Naive B cell (primary cell): Measurements from ENCODE around the gene DNAJC27. TPM values are rescaled to one million over a fixed set of nuclear protein-coding genes. Genes with fewer than 3 reads are reported as not detected.
"Not testable (repeated sequence)": the region's sequence is repeated elsewhere in the genome, so short reads cannot be mapped to it uniquely, and the experiment has no call there.

Experiments
- ATAC-seq, 2 donors: fragments of 150-1000 bp; cut with Tn5 transposase; 2 replicates each; pipeline ENCODE4 v1.10.0; 2021; ENCODE audit warnings: low read depth in 2 of 2, mild to moderate bottlenecking in 2 of 2, moderate library complexity in 2 of 2
- DNase-seq: peaks from one replicate; pipeline ENCODE4 v3.0.0; 2022
- H3K27ac Mint-ChIP-seq, 6 donors: one replicate each; pipeline ENCODE4 v1.8.0; 2020 to 2022; ENCODE audit warnings: mild to moderate bottlenecking in 6 of 6, mixed read lengths in 6 of 6, moderate library complexity in 5 of 6, inconsistent platforms in 2 of 6
- H3K27me3 Mint-ChIP-seq, 3 donors: one replicate each; pipeline ENCODE4 v1.8.0; 2021 to 2022; ENCODE audit warnings: mixed read lengths in 3 of 3, mild to moderate bottlenecking in 1 of 3
- H3K36me3 Mint-ChIP-seq, 2 donors: one replicate each; pipeline ENCODE4 v1.8.0; 2020 to 2022; ENCODE audit warnings: mixed read lengths in 2 of 2, inconsistent platforms in 1 of 2, mild to moderate bottlenecking in 1 of 2
- H3K4me1 Mint-ChIP-seq, 3 donors: one replicate each; pipeline ENCODE4 v1.8.0; 2020 to 2022; ENCODE audit warnings: mixed read lengths in 3 of 3, inconsistent platforms in 1 of 3, mild to moderate bottlenecking in 1 of 3, moderate library complexity in 1 of 3
- H3K4me3 Mint-ChIP-seq, 8 donors: one replicate each; pipeline ENCODE4 v1.8.0; 2020 to 2022; ENCODE audit warnings: mild to moderate bottlenecking in 8 of 8, mixed read lengths in 8 of 8, moderate library complexity in 8 of 8, inconsistent platforms in 2 of 8
- H3K9me3 Mint-ChIP-seq, 7 donors: one replicate each; pipeline ENCODE4 v1.8.0; 2020 to 2022; ENCODE audit warnings: mixed read lengths in 7 of 7, mild to moderate bottlenecking in 5 of 7, inconsistent platforms in 2 of 7, moderate library complexity in 1 of 7
- polyA plus RNA-seq, 6 donors: library from polyadenylated mRNA; unstranded; fragments of 300-500 nt; fragmentation: Illumina TruSeq; gene quantifications; one replicate each; pipeline ENCODE4 v1.2.3, GENCODE V29; 2021; ENCODE audit warnings: low read depth in 6 of 6

The DNAJC27 gene
- 1 to 10 TPM in 5 of 6 donors, not detected in 1; 5.0 to 8.0 (median 5.3) TPM for polyA plus RNA-seq

- peak within 1 kb of the TSS; percentile 99 to 100 (median 100) for H3K27ac Mint-ChIP-seq
- H3K9me3 Mint-ChIP-seq = no peaks in the 10 kb centered on the region
Observed at GRCh38 chr2:24971536-24972314, at the start of gene DNAJC27. Gene DNAJC27, minus strand, starts transcription at chr2:24971955. Its CDS starts 51 bp downstream, at chr2:24971904.

GRCh38 chr2:25018681-25019080 is 46.9 kb upstream of the DNAJC27 start:
- Mint-ChIP-seq H3K36me3 (no peaks in the 10 kb centered on the region), H3K27ac (no peak overlapping the region), H3K9me3 (no peaks in the 10 kb centered on the region), H3K27me3 (peaks cover 0 to 7% (median 0%) of the 10 kb centered on the region in 3 donors), H3K4me3 (no peak overlapping the region), H3K4me1 (no peaks in the 10 kb centered on the region)
- ATAC-seq (no peak), DNase-seq (no peak)

More at GRCh38 chr2:24971536-24972314, at the start of gene DNAJC27:
- H3K36me3 Mint-ChIP-seq = no peaks in the 10 kb centered on the region
- ATAC-seq (peak; percentile 82), DNase-seq (peak; percentile 98)
- H3K4me3 Mint-ChIP-seq = peak within 1 kb of the TSS; percentile 89 to 100 (median 98)
- H3K4me1 Mint-ChIP-seq = peaks cover 16 to 27% (median 17%) of the 10 kb centered on the region in 3 donors
- no peaks in the 10 kb centered on the region for H3K27me3 Mint-ChIP-seq

GRCh38 chr2:25014631-25015030 is 42.9 kb upstream of the DNAJC27 start:
- H3K4me1 Mint-ChIP-seq = no peaks in the 10 kb centered on the region
- DNase-seq (no peak), ATAC-seq (no peak)
- H3K36me3 Mint-ChIP-seq = no peaks in the 10 kb centered on the region
- H3K27me3 Mint-ChIP-seq = peaks cover 0 to 6% (median 0%) of the 10 kb centered on the region in 3 donors
- no peaks in the 10 kb centered on the region for H3K9me3 Mint-ChIP-seq
- H3K4me3 Mint-ChIP-seq = no peak overlapping the region
- H3K27ac Mint-ChIP-seq = no peak overlapping the region

GRCh38 chr2:25011342-25011741 is 39.6 kb upstream of the DNAJC27 start:
- H3K4me3 Mint-ChIP-seq, H3K27me3 Mint-ChIP-seq, ATAC-seq, DNase-seq, H3K36me3 Mint-ChIP-seq, H3K9me3 Mint-ChIP-seq, H3K4me1 Mint-ChIP-seq: not testable (repeated sequence)
- peak overlapping the region in 1 of 6 donors; percentile 18 for H3K27ac Mint-ChIP-seq

GRCh38 chr2:25009954-25010353 is 38.2 kb upstream of the DNAJC27 start:
- H3K4me1 Mint-ChIP-seq = no peaks in the 10 kb centered on the region

GRCh38 chr2:25002066-25002465 is 30.3 kb upstream of the DNAJC27 start:
- Mint-ChIP-seq H3K4me3 (no peak overlapping the region), H3K27ac (peak overlapping the region in 1 of 6 donors; percentile 7), H3K4me1 (no peaks in the 10 kb centered on the region), H3K27me3 (peaks cover 0 to 10% (median 0%) of the 10 kb centered on the region in 3 donors), H3K36me3 (no peaks in the 10 kb centered on the region), H3K9me3 (no peaks in the 10 kb centered on the region)
- ATAC-seq = no peak
- DNase-seq = no peak

More at GRCh38 chr2:25009954-25010353, 38.2 kb upstream of the DNAJC27 start:
- ATAC-seq = no peak
- Mint-ChIP-seq H3K27me3 (peaks cover 0 to 7% (median 0%) of the 10 kb centered on the region in 3 donors), H3K36me3 (no peaks in the 10 kb centered on the region), H3K27ac (peak overlapping the region in 2 of 6 donors; percentile 1 to 31), H3K9me3 (no peaks in the 10 kb centered on the region), H3K4me3 (no peak overlapping the region)
- no peak for DNase-seq

- Mint-ChIP-seq H3K36me3 (no peaks in the 10 kb centered on the region), H3K27me3 (peaks cover 0 to 10% (median 0%) of the 10 kb centered on the region in 3 donors), H3K9me3 (no peaks in the 10 kb centered on the region), H3K4me1 (no peaks in the 10 kb centered on the region), H3K27ac (no peak overlapping the region), H3K4me3 (no peak overlapping the region)
- ATAC-seq = no peak
- DNase-seq = no peak
Observed at GRCh38 chr2:25001325-25001637, 29.5 kb upstream of the DNAJC27 start.

- Mint-ChIP-seq H3K27ac (peak overlapping the region in 1 of 6 donors; percentile 49), H3K4me1 (no peaks in the 10 kb centered on the region), H3K27me3 (peaks cover 0 to 10% (median 0%) of the 10 kb centered on the region in 3 donors), H3K4me3 (no peak overlapping the region), H3K36me3 (no peaks in the 10 kb centered on the region), H3K9me3 (no peaks in the 10 kb centered on the region)
- DNase-seq (no peak), ATAC-seq (no peak)
Observed at GRCh38 chr2:25000503-25001324, 29.0 kb upstream of the DNAJC27 start.

- H3K9me3 Mint-ChIP-seq = no peaks in the 10 kb centered on the region
- ATAC-seq (no peak), DNase-seq (no peak)
- H3K27ac Mint-ChIP-seq = no peak overlapping the region
- H3K36me3 Mint-ChIP-seq = no peaks in the 10 kb centered on the region
- no peaks in the 10 kb centered on the region for H3K4me1 Mint-ChIP-seq
- H3K27me3 Mint-ChIP-seq = peaks cover 0 to 10% (median 0%) of the 10 kb centered on the region in 3 donors
- H3K4me3 Mint-ChIP-seq = no peak overlapping the region
Observed at GRCh38 chr2:25000036-25000435, 28.3 kb upstream of the DNAJC27 start.

GRCh38 chr2:24999097-24999496 is 27.3 kb upstream of the DNAJC27 start:
- not testable (repeated sequence) for H3K4me3 Mint-ChIP-seq, H3K9me3 Mint-ChIP-seq, DNase-seq, ATAC-seq, H3K27ac Mint-ChIP-seq, H3K4me1 Mint-ChIP-seq, H3K36me3 Mint-ChIP-seq
- H3K27me3 Mint-ChIP-seq = peaks cover 0 to 10% (median 4%) of the 10 kb centered on the region in 3 donors

- ATAC-seq (no peak), DNase-seq (no peak)
- H3K4me3 Mint-ChIP-seq = no peak overlapping the region
- H3K27ac Mint-ChIP-seq = no peak overlapping the region
- H3K27me3 Mint-ChIP-seq = peaks cover 0 to 8% (median 4%) of the 10 kb centered on the region in 3 donors
- peaks cover 3 to 7% (median 4%) of the 10 kb centered on the region in 3 donors for H3K4me1 Mint-ChIP-seq
- H3K36me3 Mint-ChIP-seq = no peaks in the 10 kb centered on the region
- peaks cover 0 to 6% (median 0%) of the 10 kb centered on the region in 7 donors for H3K9me3 Mint-ChIP-seq
Observed at GRCh38 chr2:24994146-24994724, 22.5 kb upstream of the DNAJC27 start.

GRCh38 chr2:24993406-24994145 is 21.8 kb upstream of the DNAJC27 start:
- H3K4me3 Mint-ChIP-seq = no peak overlapping the region
- H3K36me3 Mint-ChIP-seq = no peaks in the 10 kb centered on the region
- H3K27ac Mint-ChIP-seq = no peak overlapping the region
- ATAC-seq = peak; percentile 43 to 47
- peaks cover 3 to 7% (median 4%) of the 10 kb centered on the region in 3 donors for H3K4me1 Mint-ChIP-seq
- no peak for DNase-seq
- peaks cover 0 to 6% (median 0%) of the 10 kb centered on the region in 7 donors for H3K9me3 Mint-ChIP-seq
- H3K27me3 Mint-ChIP-seq = peaks cover 0 to 8% (median 4%) of the 10 kb centered on the region in 3 donors

GRCh38 chr2:24986372-24986771 is 14.6 kb upstream of the DNAJC27 start:
- Mint-ChIP-seq H3K4me1 (no peaks in the 10 kb centered on the region), H3K27me3 (peaks cover 0 to 11% (median 0%) of the 10 kb centered on the region in 3 donors), H3K27ac (no peak overlapping the region), H3K36me3 (no peaks in the 10 kb centered on the region), H3K4me3 (no peak overlapping the region), H3K9me3 (peaks cover 0 to 6% (median 0%) of the 10 kb centered on the region in 7 donors)
- DNase-seq (no peak), ATAC-seq (no peak)
